ENCODE results near the gene ATP10D.

The ATP10D gene

DNA sequence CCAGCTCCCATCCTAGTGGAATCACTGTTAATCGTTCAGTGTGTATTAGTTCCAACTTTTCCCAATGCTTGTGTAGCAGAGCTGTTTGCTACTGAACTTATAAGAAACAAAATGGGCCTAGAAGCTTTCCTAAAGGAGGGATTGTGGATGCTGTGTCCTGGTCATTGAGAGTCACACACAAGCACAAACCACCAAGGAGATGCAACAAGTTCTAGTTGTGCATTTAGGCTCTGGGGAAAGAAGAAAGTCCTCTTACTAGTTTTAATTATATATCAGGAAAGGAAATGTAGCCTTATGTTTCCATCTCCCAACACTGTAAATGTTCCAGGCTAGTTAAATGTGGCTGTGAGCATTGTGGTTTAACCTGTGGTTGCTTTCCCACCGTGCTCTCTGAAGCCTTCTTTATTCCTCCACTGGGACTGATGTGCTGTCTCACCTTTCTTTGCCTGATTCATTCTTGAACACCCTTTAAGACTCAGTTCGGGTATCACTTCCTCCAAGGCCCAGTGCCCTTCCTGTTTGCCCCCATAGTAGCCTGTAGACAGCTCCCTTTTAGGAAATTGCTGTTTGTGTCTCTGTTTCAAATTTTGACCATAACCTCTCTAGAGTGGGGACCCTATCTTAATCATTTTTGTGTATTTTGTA lies 34.3 kb downstream of the ATP10D start:
- TF ChIP-seq, protein P1, sequence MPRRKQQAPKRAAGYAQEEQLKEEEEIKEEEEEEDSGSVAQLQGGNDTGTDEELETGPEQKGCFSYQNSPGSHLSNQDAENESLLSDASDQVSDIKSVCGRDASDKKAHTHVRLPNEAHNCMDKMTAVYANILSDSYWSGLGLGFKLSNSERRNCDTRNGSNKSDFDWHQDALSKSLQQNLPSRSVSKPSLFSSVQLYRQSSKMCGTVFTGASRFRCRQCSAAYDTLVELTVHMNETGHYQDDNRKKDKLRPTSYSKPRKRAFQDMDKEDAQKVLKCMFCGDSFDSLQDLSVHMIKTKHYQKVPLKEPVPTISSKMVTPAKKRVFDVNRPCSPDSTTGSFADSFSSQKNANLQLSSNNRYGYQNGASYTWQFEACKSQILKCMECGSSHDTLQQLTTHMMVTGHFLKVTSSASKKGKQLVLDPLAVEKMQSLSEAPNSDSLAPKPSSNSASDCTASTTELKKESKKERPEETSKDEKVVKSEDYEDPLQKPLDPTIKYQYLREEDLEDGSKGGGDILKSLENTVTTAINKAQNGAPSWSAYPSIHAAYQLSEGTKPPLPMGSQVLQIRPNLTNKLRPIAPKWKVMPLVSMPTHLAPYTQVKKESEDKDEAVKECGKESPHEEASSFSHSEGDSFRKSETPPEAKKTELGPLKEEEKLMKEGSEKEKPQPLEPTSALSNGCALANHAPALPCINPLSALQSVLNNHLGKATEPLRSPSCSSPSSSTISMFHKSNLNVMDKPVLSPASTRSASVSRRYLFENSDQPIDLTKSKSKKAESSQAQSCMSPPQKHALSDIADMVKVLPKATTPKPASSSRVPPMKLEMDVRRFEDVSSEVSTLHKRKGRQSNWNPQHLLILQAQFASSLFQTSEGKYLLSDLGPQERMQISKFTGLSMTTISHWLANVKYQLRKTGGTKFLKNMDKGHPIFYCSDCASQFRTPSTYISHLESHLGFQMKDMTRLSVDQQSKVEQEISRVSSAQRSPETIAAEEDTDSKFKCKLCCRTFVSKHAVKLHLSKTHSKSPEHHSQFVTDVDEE (CRISPR knock-in tag; IDR thresholded peaks at IDR 0.05): no peak
- no peak for TF ChIP-seq ISL1 (CRISPR knock-in tag; IDR thresholded peaks at IDR 0.05)
- no peak for TF ChIP-seq TOX (CRISPR knock-in tag; IDR thresholded peaks at IDR 0.05; ENCODE audit: borderline replicate concordance)
- TF ChIP-seq RARB (CRISPR knock-in tag; IDR thresholded peaks at IDR 0.05): no peak
- no peak for TF ChIP-seq ESRRG (CRISPR knock-in tag; IDR thresholded peaks at IDR 0.05)
- no peak for TF ChIP-seq ZFP3 (CRISPR knock-in tag; IDR thresholded peaks at IDR 0.05)
- TF ChIP-seq ZNF70 (CRISPR knock-in tag; IDR thresholded peaks at IDR 0.05): no peak
- TF ChIP-seq BACH2 (CRISPR knock-in tag; IDR thresholded peaks at IDR 0.05; ENCODE audit: borderline replicate concordance): no peak
- no peak for TF ChIP-seq ARNTL (CRISPR knock-in tag; IDR thresholded peaks at IDR 0.05; ENCODE audit: borderline replicate concordance, low read depth)
- no peak for TF ChIP-seq ZNF8 (CRISPR knock-in tag; IDR thresholded peaks at IDR 0.05)
- ATAC-seq: no peak

DNA sequence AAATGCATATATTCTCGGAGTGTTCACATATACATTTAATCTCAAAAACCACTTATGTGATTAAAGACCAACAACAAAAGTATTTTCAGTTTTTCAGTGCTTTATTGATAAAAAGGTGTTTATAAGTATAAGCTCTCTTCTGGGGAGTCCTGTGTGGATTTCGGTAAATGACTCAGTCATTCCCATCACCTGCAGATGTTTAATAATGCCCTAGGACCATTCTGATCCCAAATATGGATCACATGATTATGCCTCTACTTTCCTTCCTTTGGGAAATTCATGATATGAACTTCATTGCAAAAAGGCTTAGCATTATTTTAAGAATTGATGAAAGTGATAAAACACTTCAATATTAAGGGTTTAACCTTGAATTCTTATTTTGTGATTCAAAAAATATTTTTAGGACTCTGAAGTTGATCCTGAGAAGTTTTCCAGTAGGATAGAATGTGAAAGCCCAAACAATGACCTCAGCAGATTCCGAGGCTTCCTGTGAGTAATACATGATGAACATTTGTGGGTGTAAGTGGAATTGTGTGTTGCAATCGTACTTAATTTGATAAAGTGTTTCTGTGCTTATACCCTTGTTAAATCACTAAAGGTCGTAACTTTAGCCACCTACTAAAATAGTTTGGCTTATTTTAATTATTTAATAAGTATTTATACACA lies 40.2 kb downstream of the ATP10D start:
- peak; percentile 93 for ATAC-seq
- TF ChIP-seq ESRRG (CRISPR knock-in tag; IDR thresholded peaks at IDR 0.05): no peak
- TF ChIP-seq SNAI2 (CRISPR knock-in tag; IDR thresholded peaks at IDR 0.05): no peak
- TF ChIP-seq ZNF70 (CRISPR knock-in tag; IDR thresholded peaks at IDR 0.05): no peak
- TF ChIP-seq ZNF565 (CRISPR knock-in tag; conservative IDR thresholded peaks at IDR 0.05; ENCODE audit: low read depth): no peak
- no peak for TF ChIP-seq PPARA (CRISPR knock-in tag; IDR thresholded peaks at IDR 0.05; ENCODE audit: borderline replicate concordance)
- TF ChIP-seq GLIS3 (CRISPR knock-in tag; IDR thresholded peaks at IDR 0.05): no peak
- TF ChIP-seq RARB (CRISPR knock-in tag; IDR thresholded peaks at IDR 0.05): no peak
- TF ChIP-seq, protein P2, sequence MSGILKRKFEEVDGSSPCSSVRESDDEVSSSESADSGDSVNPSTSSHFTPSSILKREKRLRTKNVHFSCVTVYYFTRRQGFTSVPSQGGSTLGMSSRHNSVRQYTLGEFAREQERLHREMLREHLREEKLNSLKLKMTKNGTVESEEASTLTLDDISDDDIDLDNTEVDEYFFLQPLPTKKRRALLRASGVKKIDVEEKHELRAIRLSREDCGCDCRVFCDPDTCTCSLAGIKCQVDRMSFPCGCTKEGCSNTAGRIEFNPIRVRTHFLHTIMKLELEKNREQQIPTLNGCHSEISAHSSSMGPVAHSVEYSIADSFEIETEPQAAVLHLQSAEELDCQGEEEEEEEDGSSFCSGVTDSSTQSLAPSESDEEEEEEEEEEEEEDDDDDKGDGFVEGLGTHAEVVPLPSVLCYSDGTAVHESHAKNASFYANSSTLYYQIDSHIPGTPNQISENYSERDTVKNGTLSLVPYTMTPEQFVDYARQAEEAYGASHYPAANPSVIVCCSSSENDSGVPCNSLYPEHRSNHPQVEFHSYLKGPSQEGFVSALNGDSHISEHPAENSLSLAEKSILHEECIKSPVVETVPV (CRISPR knock-in tag; IDR thresholded peaks at IDR 0.05): no peak
- TF ChIP-seq, protein P3, sequence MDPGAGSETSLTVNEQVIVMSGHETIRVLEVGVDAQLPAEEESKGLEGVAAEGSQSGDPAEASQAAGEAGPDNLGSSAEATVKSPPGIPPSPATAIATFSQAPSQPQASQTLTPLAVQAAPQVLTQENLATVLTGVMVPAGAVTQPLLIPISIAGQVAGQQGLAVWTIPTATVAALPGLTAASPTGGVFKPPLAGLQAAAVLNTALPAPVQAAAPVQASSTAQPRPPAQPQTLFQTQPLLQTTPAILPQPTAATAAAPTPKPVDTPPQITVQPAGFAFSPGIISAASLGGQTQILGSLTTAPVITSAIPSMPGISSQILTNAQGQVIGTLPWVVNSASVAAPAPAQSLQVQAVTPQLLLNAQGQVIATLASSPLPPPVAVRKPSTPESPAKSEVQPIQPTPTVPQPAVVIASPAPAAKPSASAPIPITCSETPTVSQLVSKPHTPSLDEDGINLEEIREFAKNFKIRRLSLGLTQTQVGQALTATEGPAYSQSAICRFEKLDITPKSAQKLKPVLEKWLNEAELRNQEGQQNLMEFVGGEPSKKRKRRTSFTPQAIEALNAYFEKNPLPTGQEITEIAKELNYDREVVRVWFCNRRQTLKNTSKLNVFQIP (CRISPR knock-in tag; IDR thresholded peaks at IDR 0.05; ENCODE audit: borderline replicate concordance, low read depth): no peak
- TF ChIP-seq ZFP30 (CRISPR knock-in tag; IDR thresholded peaks at IDR 0.05): no peak
- no peak for TF ChIP-seq ZC3H10 (CRISPR knock-in tag; IDR thresholded peaks at IDR 0.05)
- peak; percentile 75 for TF ChIP-seq ISL1 (CRISPR knock-in tag; IDR thresholded peaks at IDR 0.05)
- TF ChIP-seq, protein P4, sequence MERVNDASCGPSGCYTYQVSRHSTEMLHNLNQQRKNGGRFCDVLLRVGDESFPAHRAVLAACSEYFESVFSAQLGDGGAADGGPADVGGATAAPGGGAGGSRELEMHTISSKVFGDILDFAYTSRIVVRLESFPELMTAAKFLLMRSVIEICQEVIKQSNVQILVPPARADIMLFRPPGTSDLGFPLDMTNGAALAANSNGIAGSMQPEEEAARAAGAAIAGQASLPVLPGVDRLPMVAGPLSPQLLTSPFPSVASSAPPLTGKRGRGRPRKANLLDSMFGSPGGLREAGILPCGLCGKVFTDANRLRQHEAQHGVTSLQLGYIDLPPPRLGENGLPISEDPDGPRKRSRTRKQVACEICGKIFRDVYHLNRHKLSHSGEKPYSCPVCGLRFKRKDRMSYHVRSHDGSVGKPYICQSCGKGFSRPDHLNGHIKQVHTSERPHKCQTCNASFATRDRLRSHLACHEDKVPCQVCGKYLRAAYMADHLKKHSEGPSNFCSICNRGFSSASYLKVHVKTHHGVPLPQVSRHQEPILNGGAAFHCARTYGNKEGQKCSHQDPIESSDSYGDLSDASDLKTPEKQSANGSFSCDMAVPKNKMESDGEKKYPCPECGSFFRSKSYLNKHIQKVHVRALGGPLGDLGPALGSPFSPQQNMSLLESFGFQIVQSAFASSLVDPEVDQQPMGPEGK (CRISPR knock-in tag; IDR thresholded peaks at IDR 0.05; ENCODE audit: borderline replicate concordance): no peak
- TF ChIP-seq, protein P5, sequence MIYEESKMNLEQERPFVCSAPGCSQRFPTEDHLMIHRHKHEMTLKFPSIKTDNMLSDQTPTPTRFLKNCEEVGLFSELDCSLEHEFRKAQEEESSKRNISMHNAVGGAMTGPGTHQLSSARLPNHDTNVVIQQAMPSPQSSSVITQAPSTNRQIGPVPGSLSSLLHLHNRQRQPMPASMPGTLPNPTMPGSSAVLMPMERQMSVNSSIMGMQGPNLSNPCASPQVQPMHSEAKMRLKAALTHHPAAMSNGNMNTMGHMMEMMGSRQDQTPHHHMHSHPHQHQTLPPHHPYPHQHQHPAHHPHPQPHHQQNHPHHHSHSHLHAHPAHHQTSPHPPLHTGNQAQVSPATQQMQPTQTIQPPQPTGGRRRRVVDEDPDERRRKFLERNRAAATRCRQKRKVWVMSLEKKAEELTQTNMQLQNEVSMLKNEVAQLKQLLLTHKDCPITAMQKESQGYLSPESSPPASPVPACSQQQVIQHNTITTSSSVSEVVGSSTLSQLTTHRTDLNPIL (CRISPR knock-in tag; IDR thresholded peaks at IDR 0.05; ENCODE audit: low read depth): 0 out of 2 replicates have a peak, but pooled peaks have one; percentile 67
- TF ChIP-seq, protein P1 (CRISPR knock-in tag; IDR thresholded peaks at IDR 0.05): no peak

Measured in SK-N-SH treated with all-trans-retinoic acid at 6 μM for 48 hours (cell line).